ENCODE measurements around the gene C1QTNF1. TPM values are rescaled to one million over a fixed set of nuclear protein-coding genes. Genes with fewer than 3 reads are reported as not detected.
A peak's percentile ranks its signal among the peaks of the same experiment; 100 is the strongest.

The C1QTNF1 gene
- polyA plus RNA-seq, 1 of the 3 experiments (the other 2 are of a cell fraction), result 14.3 TPM

GRCh38 chr17:79027274-79027924, 3.4 kb downstream of the C1QTNF1 start:
- Histone ChIP-seq H3F3A (replicated peaks; ENCODE audit: insufficient read depth) (no peaks in the 10 kb centered on the region), H3K9me3 (no peaks in the 10 kb centered on the region), H3K79me2 (ENCODE audit: insufficient read depth) (no peaks in the 10 kb centered on the region), H3K27me3 (ENCODE audit: insufficient read depth) (no peaks in the 10 kb centered on the region), H3K36me3 (replicated peaks in 1 of 2; ENCODE audit: control insufficient read depth in 1 of 2, insufficient read depth in 2 of 2, low read length in 1 of 2) (no peaks in the 10 kb centered on the region), H2AFZ (ENCODE audit: low read depth) (peak overlapping the region; percentile 48; the same call in 1 of the 2 replicates), H4K20me1 (ENCODE audit: insufficient read depth) (no peaks in the 10 kb centered on the region), H3K9me2 (no peaks in the 10 kb centered on the region), H3K4me3 (ENCODE audit: low read depth in 2 of 2, low read length in 1 of 2) (peak overlapping the region; percentile 19 to 35; a peak in 3 of 4 replicates), H3K27ac (ENCODE audit: low read depth in 2 of 2, low read length in 1 of 2) (peak overlapping the region; percentile 51 to 92), H3K4me2 (peak overlapping the region; percentile 72), H3K4me1 (ENCODE audit: control insufficient read depth in 1 of 2, insufficient read depth in 2 of 2, low read depth in 1 of 2, low read length in 1 of 2) (peaks cover 33 to 58% of the 10 kb centered on the region in 2 experiments), H3K9ac (peak overlapping the region; percentile 23; the same call in 1 of the 2 replicates)
- POLR2A ChIA-PET, result interaction anchor here (0.5 to 2.1 kb wide), 9 partner anchors 10 to 144 kb away, joined by 3 to 11 read pairs (median 4); partner anchors contain the start of gene LGALS3BP
- peak; percentile 90 for DNase-seq
- TF ChIP-seq MAX (IDR thresholded peaks at IDR 0.05; ENCODE audit: low read depth) (peak; percentile 65), MXI1 (IDR thresholded peaks at IDR 0.05; ENCODE audit: low read depth, low read length) (peak; percentile 97), TAF1 (IDR thresholded peaks at IDR 0.05; ENCODE audit: borderline replicate concordance, low read depth, low read length) (0 out of 2 replicates have a peak, but pooled peaks have one; percentile 28), TCF12 (IDR thresholded peaks at IDR 0.05) (no peak), RCOR1 (IDR thresholded peaks at IDR 0.05; ENCODE audit: low read length) (peak; percentile 84), EP300 (IDR thresholded peaks at IDR 0.05; ENCODE audit: borderline replicate concordance in 1 of 2, low read depth in 1 of 2, low read length in 1 of 2) (peak in 1 of 2 experiments; percentile 80; a peak in 2 of 4 replicates), CHD2 (IDR thresholded peaks at IDR 0.05; ENCODE audit: low read length, partially characterized antibody) (peak; percentile 29), GATA2 (CRISPR knock-in tag; IDR thresholded peaks at IDR 0.05) (peak; percentile 96), REST (IDR thresholded peaks at IDR 0.05; ENCODE audit: low read depth, low read length) (no peak), POLR2AphosphoS5 (IDR thresholded peaks at IDR 0.05; ENCODE audit: low read depth, low read length) (peak; percentile 55; the same call in 1 of the 2 replicates)
- CTCF ChIA-PET, result interaction anchor here (1.0 to 22.0 kb wide), 18 partner anchors 9 to 368 kb away, joined by 3 to 405 read pairs (median 6); no protein-coding TSS in a partner anchor
- WGBS (ENCODE audit: low lambda C conversion rate), result 20% methylated on average over 10 of the region's 10 CpGs

All from SK-N-SH (cell line).